ENCODE data around the gene COLQ. TPM values are rescaled to one million over a fixed set of nuclear protein-coding genes. Genes with fewer than 3 reads are reported as not detected.

The COLQ gene
- total RNA-seq, 1 experiment from 2014 or later = 0.44 TPM

GRCh38 chr3:15449489-15450224 lies 71.8 kb downstream of the COLQ start:
- H3K9me3 Mint-ChIP-seq (ENCODE audit: unreplicated experiment) = no peaks in the 10 kb centered on the region
- BruUV-seq (replicated peaks) = no TSS peak
- no peak overlapping the region for H3K27ac Mint-ChIP-seq (ENCODE audit: low read depth, unreplicated experiment)
- H3K4me3 Mint-ChIP-seq (ENCODE audit: unreplicated experiment) = no peak overlapping the region
- peaks cover 7% of the 10 kb centered on the region for H3K36me3 Mint-ChIP-seq (ENCODE audit: insufficient read depth, unreplicated experiment)
- H3K27me3 Mint-ChIP-seq (ENCODE audit: insufficient read depth, unreplicated experiment) = no peaks in the 10 kb centered on the region
- DNase-seq (ENCODE audit: unreplicated experiment) = no peak
- ChIA-PET POLR2A (no interaction called here), CTCF (no interaction called here)
- intact Hi-C loops (cut with micrococcal nuclease) = no loop called here
- H3K4me1 Mint-ChIP-seq (ENCODE audit: insufficient read depth, unreplicated experiment) = no peaks in the 10 kb centered on the region
- TF ChIP-seq, protein P1, sequence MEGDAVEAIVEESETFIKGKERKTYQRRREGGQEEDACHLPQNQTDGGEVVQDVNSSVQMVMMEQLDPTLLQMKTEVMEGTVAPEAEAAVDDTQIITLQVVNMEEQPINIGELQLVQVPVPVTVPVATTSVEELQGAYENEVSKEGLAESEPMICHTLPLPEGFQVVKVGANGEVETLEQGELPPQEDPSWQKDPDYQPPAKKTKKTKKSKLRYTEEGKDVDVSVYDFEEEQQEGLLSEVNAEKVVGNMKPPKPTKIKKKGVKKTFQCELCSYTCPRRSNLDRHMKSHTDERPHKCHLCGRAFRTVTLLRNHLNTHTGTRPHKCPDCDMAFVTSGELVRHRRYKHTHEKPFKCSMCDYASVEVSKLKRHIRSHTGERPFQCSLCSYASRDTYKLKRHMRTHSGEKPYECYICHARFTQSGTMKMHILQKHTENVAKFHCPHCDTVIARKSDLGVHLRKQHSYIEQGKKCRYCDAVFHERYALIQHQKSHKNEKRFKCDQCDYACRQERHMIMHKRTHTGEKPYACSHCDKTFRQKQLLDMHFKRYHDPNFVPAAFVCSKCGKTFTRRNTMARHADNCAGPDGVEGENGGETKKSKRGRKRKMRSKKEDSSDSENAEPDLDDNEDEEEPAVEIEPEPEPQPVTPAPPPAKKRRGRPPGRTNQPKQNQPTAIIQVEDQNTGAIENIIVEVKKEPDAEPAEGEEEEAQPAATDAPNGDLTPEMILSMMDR (IDR thresholded peaks at IDR 0.05; ENCODE audit: unreplicated experiment) = no peak

DNA sequence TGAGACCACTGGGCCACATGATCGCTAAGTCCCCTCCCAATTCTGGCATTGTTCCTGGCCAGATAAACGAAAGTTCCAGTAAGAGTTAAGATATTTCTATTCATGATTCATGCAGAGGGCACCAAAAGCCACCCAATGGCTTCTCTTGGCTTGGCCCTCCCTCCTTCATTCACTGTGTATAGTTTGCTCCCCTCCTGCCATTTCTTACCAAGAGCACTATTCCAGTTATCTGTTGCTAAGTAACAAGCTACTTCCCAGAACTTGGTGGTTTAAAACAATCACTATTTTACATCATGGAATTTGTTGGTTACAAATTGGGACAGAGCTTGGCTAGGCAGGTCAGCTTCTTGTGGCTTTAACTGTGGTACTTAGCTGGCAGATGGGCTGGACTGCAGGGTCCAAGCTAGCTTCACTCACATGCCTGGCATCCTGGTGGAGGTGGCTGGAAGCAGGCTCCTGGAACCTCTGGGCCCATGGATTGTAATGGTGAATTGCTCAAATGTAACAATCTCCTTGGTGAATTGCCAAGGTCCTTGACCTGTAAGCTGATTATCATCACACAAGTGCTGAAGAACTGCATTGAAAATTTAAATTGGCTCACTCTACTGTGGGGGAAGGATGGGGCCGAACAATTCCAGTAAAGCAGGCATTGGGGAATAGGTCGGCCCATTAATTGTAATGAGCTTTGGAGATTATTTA lies 77.5 kb downstream of the COLQ start:
- Mint-ChIP-seq H3K9me3 (ENCODE audit: unreplicated experiment) (no peaks in the 10 kb centered on the region), H3K4me3 (ENCODE audit: unreplicated experiment) (no peak overlapping the region), H3K4me1 (ENCODE audit: insufficient read depth, unreplicated experiment) (peaks cover 14% of the 10 kb centered on the region), H3K27ac (ENCODE audit: low read depth, unreplicated experiment) (no peak overlapping the region), H3K36me3 (ENCODE audit: insufficient read depth, unreplicated experiment) (peaks cover 36% of the 10 kb centered on the region), H3K27me3 (ENCODE audit: insufficient read depth, unreplicated experiment) (no peaks in the 10 kb centered on the region)
- ChIA-PET POLR2A (interaction anchor here (0.6 kb wide), 1 partner anchor 57 kb away, joined by 3 read pairs; no protein-coding TSS in a partner anchor), CTCF (interaction anchor here (0.5 to 1.2 kb wide), 3 partner anchors 11 to 336 kb away, joined by 3 to 4 read pairs (median 3); no protein-coding TSS in a partner anchor)
- no peak for DNase-seq (ENCODE audit: unreplicated experiment)
- TF ChIP-seq, protein P1 (IDR thresholded peaks at IDR 0.05; ENCODE audit: unreplicated experiment) = no peak
- BruUV-seq (replicated peaks) = no TSS peak
- intact Hi-C loops (cut with micrococcal nuclease) = no loop called here

DNA sequence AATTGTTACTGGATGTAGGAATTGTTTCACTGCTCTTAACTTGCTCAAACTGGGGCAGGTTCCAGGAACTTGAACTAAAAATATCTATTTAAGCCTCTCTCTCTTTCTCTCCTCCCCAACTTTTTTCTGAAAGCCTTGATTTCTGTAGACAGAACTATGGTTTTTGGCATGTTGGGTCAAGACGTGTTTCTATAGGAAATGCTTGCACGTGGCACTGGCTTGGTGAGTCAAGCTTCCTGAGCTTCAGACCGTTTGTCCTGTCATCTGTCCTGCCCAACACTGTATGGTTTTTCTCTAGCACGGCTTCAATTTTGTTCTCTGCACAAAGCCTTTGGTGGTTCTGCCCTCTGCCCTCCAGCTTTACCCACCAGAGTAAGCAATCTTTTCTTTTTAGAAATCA lies 80.6 kb downstream of the COLQ start:
- CTCF ChIA-PET = interaction anchor here (0.9 kb wide), 1 partner anchor 173 kb away, joined by 3 read pairs; no protein-coding TSS in a partner anchor

DNA sequence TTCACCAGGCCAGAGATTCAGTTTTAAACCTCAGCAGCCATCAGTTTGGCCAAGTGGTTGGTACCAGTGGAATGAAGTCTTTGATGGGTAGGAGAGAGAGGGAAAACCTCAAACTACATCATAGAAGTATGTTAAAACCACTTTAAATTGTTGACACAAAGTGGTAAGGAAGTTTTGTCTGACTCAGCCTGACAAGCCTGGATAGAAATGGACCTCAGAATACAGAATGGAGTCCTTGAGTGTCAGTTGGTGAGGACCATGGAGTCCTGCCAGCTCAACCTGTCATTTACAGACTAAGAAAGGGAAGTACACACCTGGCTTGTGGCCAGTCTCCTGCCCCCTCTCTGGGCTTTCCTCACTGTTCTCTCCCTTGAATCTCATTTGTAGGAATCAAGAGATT lies 82.0 kb downstream of the COLQ start:
- CTCF ChIA-PET = no interaction called here
- H3K36me3 Mint-ChIP-seq (ENCODE audit: insufficient read depth, unreplicated experiment) = peaks cover 75% of the 10 kb centered on the region

More for the DNA sequence above, 80.6 kb downstream of the COLQ start:
- no peaks in the 10 kb centered on the region for H3K27me3 Mint-ChIP-seq (ENCODE audit: insufficient read depth, unreplicated experiment)
- BruUV-seq (replicated peaks) = no TSS peak
- H3K9me3 Mint-ChIP-seq (ENCODE audit: unreplicated experiment) = no peaks in the 10 kb centered on the region
- H3K36me3 Mint-ChIP-seq (ENCODE audit: insufficient read depth, unreplicated experiment) = peaks cover 60% of the 10 kb centered on the region
- H3K27ac Mint-ChIP-seq (ENCODE audit: low read depth, unreplicated experiment) = peak overlapping the region; percentile 2
- POLR2A ChIA-PET = interaction anchor here (1.3 kb wide), 1 partner anchor 11 kb away, joined by 4 read pairs; no protein-coding TSS in a partner anchor
- H3K4me3 Mint-ChIP-seq (ENCODE audit: unreplicated experiment) = no peak overlapping the region
- intact Hi-C loops (cut with micrococcal nuclease) = no loop called here
- H3K4me1 Mint-ChIP-seq (ENCODE audit: insufficient read depth, unreplicated experiment) = peaks cover 16% of the 10 kb centered on the region
- peak; percentile 72 for DNase-seq (ENCODE audit: unreplicated experiment)
- TF ChIP-seq, protein P1 (IDR thresholded peaks at IDR 0.05; ENCODE audit: unreplicated experiment) = no peak

More for the DNA sequence above, 82.0 kb downstream of the COLQ start:
- TF ChIP-seq, protein P1 (IDR thresholded peaks at IDR 0.05; ENCODE audit: unreplicated experiment) = no peak
- intact Hi-C loops (cut with micrococcal nuclease) = no loop called here
- H3K9me3 Mint-ChIP-seq (ENCODE audit: unreplicated experiment) = no peaks in the 10 kb centered on the region
- POLR2A ChIA-PET = interaction anchor here (1.1 kb wide), 1 partner anchor 13 kb away, joined by 3 read pairs; no protein-coding TSS in a partner anchor
- no TSS peak for BruUV-seq (replicated peaks)
- no peak overlapping the region for H3K4me3 Mint-ChIP-seq (ENCODE audit: unreplicated experiment)
- no peaks in the 10 kb centered on the region for H3K27me3 Mint-ChIP-seq (ENCODE audit: insufficient read depth, unreplicated experiment)
- H3K4me1 Mint-ChIP-seq (ENCODE audit: insufficient read depth, unreplicated experiment) = peaks cover 16% of the 10 kb centered on the region
- no peak overlapping the region for H3K27ac Mint-ChIP-seq (ENCODE audit: low read depth, unreplicated experiment)
- DNase-seq (ENCODE audit: unreplicated experiment) = peak; percentile 39
